OCI-LY7 (cell line): Measurements from ENCODE around the gene STX18.

Experiments
- EZH2phosphoT487 ChIP-seq: fragments of 200-600 bp; sonication (generic); IDR thresholded peaks from 2 replicates; pipeline ENCODE4 v1.6.1; 2018; ENCODE audit warnings: low read depth, borderline replicate concordance, mild to moderate bottlenecking, mixed run types, antibody characterized with exemption, low read length, moderate library complexity, mixed read lengths
- TF ChIP-seq, protein P1 (sequence below): fragments of 200-600 bp; sonication (generic); conservative IDR thresholded peaks from 2 replicates; pipeline ENCODE4 v1.5.1; 2014; ENCODE audit warnings: mild to moderate bottlenecking, antibody characterized with exemption, low read length, moderate library complexity, mixed read lengths

DNA sequence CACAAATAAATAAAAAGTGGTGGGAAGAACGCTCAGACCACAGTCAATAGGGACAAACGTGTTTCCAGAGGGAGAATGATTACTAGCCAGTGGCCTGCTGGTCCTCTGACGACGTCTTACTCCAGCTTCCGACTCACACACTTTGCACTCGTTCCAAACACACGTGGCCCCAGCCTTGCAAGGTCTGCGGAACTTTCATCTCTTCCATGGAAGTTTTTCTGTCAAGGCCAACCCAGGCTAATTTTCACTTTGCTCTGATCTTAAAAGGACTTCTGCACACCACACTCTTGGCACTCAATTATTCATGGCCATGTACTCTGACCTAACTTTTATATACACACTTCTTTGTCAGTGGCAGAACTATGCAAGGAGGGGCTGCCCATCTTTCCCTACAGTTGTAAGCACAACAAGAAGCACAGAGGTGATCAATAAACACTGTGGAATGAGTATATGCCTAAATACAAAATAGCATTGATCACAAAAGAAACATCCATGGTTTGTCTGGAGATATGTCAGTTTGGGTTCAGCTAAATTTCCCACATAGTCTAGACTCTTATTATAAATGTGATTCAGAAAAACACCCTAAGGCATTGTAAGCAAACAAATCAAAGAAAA is 69.4 kb downstream of the STX18 start:
- TF ChIP-seq, protein P1, sequence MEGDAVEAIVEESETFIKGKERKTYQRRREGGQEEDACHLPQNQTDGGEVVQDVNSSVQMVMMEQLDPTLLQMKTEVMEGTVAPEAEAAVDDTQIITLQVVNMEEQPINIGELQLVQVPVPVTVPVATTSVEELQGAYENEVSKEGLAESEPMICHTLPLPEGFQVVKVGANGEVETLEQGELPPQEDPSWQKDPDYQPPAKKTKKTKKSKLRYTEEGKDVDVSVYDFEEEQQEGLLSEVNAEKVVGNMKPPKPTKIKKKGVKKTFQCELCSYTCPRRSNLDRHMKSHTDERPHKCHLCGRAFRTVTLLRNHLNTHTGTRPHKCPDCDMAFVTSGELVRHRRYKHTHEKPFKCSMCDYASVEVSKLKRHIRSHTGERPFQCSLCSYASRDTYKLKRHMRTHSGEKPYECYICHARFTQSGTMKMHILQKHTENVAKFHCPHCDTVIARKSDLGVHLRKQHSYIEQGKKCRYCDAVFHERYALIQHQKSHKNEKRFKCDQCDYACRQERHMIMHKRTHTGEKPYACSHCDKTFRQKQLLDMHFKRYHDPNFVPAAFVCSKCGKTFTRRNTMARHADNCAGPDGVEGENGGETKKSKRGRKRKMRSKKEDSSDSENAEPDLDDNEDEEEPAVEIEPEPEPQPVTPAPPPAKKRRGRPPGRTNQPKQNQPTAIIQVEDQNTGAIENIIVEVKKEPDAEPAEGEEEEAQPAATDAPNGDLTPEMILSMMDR = no peak
- no peak for TF ChIP-seq EZH2phosphoT487
